Ammon's horn (tissue), 1 donor: ENCODE data around the gene CEACAM8.
"Not testable (repeated sequence)": the region's sequence is repeated elsewhere in the genome, so short reads cannot be mapped to it uniquely, and the experiment has no call there.

Experiments used
- DNase-seq: peaks from one replicate; pipeline ENCODE4 v3.0.0-alpha.2; 2016; ENCODE audit warnings: low spot score

The CEACAM8 gene

GRCh38 chr19:42571116-42571515 is 23.6 kb downstream of the CEACAM8 start:
- DNase-seq: no peak

- DNase-seq: no peak
Measured at GRCh38 chr19:42569193-42569592, 25.5 kb downstream of the CEACAM8 start.

- DNase-seq: peak; percentile 56
Measured at GRCh38 chr19:42568006-42568405, 26.7 kb downstream of the CEACAM8 start.

GRCh38 chr19:42567567-42567966 is 27.2 kb downstream of the CEACAM8 start:
- DNase-seq: no peak

- DNase-seq: peak; percentile 83
Measured at GRCh38 chr19:42563352-42564210, 31.1 kb downstream of the CEACAM8 start.

- no peak for DNase-seq
Measured at GRCh38 chr19:42561512-42561911, 33.2 kb downstream of the CEACAM8 start.

- no peak for DNase-seq
Measured at GRCh38 chr19:42560731-42561130, 34.0 kb downstream of the CEACAM8 start.

- DNase-seq: no peak
Measured at GRCh38 chr19:42558450-42559150, 36.1 kb downstream of the CEACAM8 start.

GRCh38 chr19:42557386-42557871 is 37.3 kb downstream of the CEACAM8 start:
- DNase-seq: not testable (repeated sequence)

- peak; percentile 60 for DNase-seq
Measured at GRCh38 chr19:42555801-42556200, 38.9 kb downstream of the CEACAM8 start.

GRCh38 chr19:42555317-42555716 is 39.4 kb downstream of the CEACAM8 start:
- DNase-seq: peak; percentile 76

GRCh38 chr19:42554046-42554575 is 40.6 kb downstream of the CEACAM8 start:
- DNase-seq: no peak

- peak; percentile 45 for DNase-seq
Measured at GRCh38 chr19:42553292-42554045, 41.3 kb downstream of the CEACAM8 start.

GRCh38 chr19:42552086-42553065 is 42.3 kb downstream of the CEACAM8 start:
- DNase-seq: no peak

- DNase-seq: not testable (repeated sequence)
Measured at GRCh38 chr19:42550521-42550920, 44.2 kb downstream of the CEACAM8 start.

GRCh38 chr19:42549067-42549466 is 45.7 kb downstream of the CEACAM8 start:
- DNase-seq: not testable (repeated sequence)

GRCh38 chr19:42548552-42548951 is 46.2 kb downstream of the CEACAM8 start:
- no peak for DNase-seq

GRCh38 chr19:42547929-42548328 is 46.8 kb downstream of the CEACAM8 start:
- no peak for DNase-seq

GRCh38 chr19:42546831-42547500 is 47.8 kb downstream of the CEACAM8 start:
- DNase-seq: no peak

GRCh38 chr19:42544146-42544545 is 50.6 kb downstream of the CEACAM8 start:
- no peak for DNase-seq
